Measurements from ENCODE around the gene USP11. TPM values are rescaled to one million over a fixed set of nuclear protein-coding genes. Genes with fewer than 3 reads are reported as not detected.
"Not testable (repeated sequence)": the region's sequence is repeated elsewhere in the genome, so short reads cannot be mapped to it uniquely, and the experiment has no call there.

Gene USP11
- total and polyA plus RNA-seq, 3 donors from 2014 or later = 113 to 185 (median 128) TPM

DNA sequence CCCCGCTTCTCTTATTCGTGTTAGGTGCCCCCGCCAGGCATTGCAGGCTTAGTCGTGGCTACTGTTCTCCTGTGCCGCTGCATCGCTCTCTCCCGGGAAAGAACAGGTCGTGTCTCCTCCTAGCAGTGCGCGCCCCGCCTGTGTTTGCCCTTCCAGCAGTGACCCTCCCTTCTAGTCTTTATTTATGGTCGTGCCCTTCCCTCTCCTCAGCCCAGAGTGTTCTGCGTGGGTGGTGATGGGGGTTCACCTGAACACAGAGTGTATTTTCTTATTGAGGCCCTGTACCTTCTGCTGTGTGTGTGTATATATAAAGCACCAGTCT is 15.2 kb downstream of the USP11 start:
- H3K9me3 ChIP-seq = no peaks in the 10 kb centered on the region
- H3K27ac ChIP-seq = no peak overlapping the region
- DNase-seq = no peak
- no peaks in the 10 kb centered on the region for H3K36me3 ChIP-seq (ENCODE audit: low read depth, missing control alignments)
- intact Hi-C loops (cut with DNase I; ENCODE audit: low total_unique reads) = no loop called here
- no peaks in the 10 kb centered on the region for H3K4me1 ChIP-seq
- 52 to 53% methylated on average over 8 to 13 of the region's 13 CpGs for WGBS, 2 donors
- TF ChIP-seq, protein P1, sequence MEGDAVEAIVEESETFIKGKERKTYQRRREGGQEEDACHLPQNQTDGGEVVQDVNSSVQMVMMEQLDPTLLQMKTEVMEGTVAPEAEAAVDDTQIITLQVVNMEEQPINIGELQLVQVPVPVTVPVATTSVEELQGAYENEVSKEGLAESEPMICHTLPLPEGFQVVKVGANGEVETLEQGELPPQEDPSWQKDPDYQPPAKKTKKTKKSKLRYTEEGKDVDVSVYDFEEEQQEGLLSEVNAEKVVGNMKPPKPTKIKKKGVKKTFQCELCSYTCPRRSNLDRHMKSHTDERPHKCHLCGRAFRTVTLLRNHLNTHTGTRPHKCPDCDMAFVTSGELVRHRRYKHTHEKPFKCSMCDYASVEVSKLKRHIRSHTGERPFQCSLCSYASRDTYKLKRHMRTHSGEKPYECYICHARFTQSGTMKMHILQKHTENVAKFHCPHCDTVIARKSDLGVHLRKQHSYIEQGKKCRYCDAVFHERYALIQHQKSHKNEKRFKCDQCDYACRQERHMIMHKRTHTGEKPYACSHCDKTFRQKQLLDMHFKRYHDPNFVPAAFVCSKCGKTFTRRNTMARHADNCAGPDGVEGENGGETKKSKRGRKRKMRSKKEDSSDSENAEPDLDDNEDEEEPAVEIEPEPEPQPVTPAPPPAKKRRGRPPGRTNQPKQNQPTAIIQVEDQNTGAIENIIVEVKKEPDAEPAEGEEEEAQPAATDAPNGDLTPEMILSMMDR (IDR thresholded peaks at IDR 0.05) = no peak
- no peak for TF ChIP-seq POLR2A (IDR thresholded peaks at IDR 0.05)
- H3K4me3 ChIP-seq = no peak overlapping the region
- no peaks in the 10 kb centered on the region for H3K27me3 ChIP-seq

GRCh38 chrX:47248576-47248975 is 15.8 kb downstream of the USP11 start:
- intact Hi-C loops (cut with DNase I; ENCODE audit: low total_unique reads) = no loop called here
- 89% methylated on average over 4 of the region's 6 CpGs; no CpG with 5 or more reads in 1 of the 2 donors for WGBS, 2 donors
- Histone ChIP-seq H3K27ac (no peak overlapping the region), H3K27me3 (no peaks in the 10 kb centered on the region), H3K9me3 (no peaks in the 10 kb centered on the region), H3K4me1 (no peaks in the 10 kb centered on the region), H3K36me3 (ENCODE audit: low read depth, missing control alignments) (no peaks in the 10 kb centered on the region), H3K4me3 (no peak overlapping the region)
- TF ChIP-seq, protein P1 (IDR thresholded peaks at IDR 0.05) = no peak
- no peak for TF ChIP-seq POLR2A (IDR thresholded peaks at IDR 0.05)
- no peak for DNase-seq

- WGBS, 2 donors = 82 to 89% methylated on average over 5 to 6 of the region's 6 CpGs
- no peak overlapping the region for H3K4me3 ChIP-seq
- DNase-seq = no peak
These were observed 17.2 kb downstream of the USP11 start for GRCh38 chrX:47250017-47250347.

DNA sequence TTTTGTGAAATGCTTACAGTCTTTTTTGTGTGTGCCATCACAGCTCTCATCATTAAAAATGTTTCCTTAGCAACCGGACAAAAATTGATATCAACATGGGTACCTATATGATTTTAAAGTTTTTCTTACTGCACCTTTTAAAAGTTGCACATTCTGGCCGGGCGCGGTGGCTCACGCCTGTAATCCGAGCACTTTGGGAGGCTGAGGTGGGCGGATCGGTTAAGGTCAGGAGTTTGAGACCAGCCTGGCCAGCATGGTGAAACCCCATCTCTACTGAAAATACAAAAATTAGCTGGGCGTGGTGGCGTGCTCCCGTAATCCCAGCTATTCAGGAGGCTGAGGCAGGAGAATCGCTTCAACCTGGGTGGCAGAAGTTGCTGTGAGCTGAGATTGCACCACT is 24.8 kb downstream of the USP11 start:
- H3K4me1 ChIP-seq; intact Hi-C loops (cut with DNase I; ENCODE audit: low total_unique reads); H3K4me3 ChIP-seq; H3K36me3 ChIP-seq (ENCODE audit: low read depth, missing control alignments); DNase-seq; H3K27me3 ChIP-seq; H3K9me3 ChIP-seq; H3K27ac ChIP-seq: not testable (repeated sequence)
- 90 to 95% methylated on average over 12 of the region's 12 CpGs for WGBS, 2 donors

More at GRCh38 chrX:47250017-47250347, 17.2 kb downstream of the USP11 start:
- H3K36me3 ChIP-seq (ENCODE audit: low read depth, missing control alignments) = no peaks in the 10 kb centered on the region
- H3K27me3 ChIP-seq = no peaks in the 10 kb centered on the region
- TF ChIP-seq, protein P1 (IDR thresholded peaks at IDR 0.05) = no peak
- TF ChIP-seq POLR2A (IDR thresholded peaks at IDR 0.05) = no peak
- no peaks in the 10 kb centered on the region for H3K4me1 ChIP-seq
- H3K9me3 ChIP-seq = no peaks in the 10 kb centered on the region
- intact Hi-C loops (cut with DNase I; ENCODE audit: low total_unique reads) = no loop called here
- no peak overlapping the region for H3K27ac ChIP-seq

DNA sequence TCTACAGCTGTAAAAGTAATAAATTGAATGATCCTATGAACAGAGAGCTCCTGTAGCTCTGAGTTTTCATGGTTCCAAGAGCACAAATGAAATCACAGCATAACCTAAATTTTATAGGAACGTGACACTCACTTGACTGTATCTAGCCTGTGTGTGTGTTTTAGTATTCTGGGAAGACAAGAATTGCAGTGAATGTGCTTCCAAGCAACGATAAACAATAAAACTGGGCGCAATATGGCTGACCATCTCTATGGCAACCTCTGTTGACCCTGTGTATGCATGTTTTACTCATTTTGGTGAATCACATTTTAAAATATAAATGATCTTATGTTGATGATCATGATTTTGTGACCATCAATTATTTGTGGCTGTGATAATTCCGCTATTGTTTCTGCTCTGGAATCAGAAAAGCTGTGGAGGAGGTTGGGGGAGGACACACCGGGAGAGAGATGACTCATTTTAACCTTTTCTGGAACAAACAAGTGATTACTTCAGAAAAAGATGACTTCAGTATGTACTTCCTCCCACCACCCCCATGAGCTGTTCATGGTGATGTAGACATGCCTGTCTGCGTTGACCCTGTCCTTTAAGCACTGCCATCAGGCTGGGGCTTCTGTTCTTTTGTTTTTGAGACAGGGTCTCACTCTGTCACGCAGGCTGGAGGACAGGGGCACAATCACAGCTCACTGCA is 31.8 kb downstream of the USP11 start:
- peak; percentile 54 for DNase-seq
- Histone ChIP-seq H3K36me3 (ENCODE audit: low read depth, missing control alignments) (no peaks in the 10 kb centered on the region), H3K27me3 (no peaks in the 10 kb centered on the region), H3K4me3 (no peak overlapping the region), H3K27ac (peak overlapping the region in 1 of 2 donors; percentile 10), H3K9me3 (no peaks in the 10 kb centered on the region), H3K4me1 (peaks cover 5% of the 10 kb centered on the region)
- intact Hi-C loops (cut with DNase I; ENCODE audit: low total_unique reads) = no loop called here
- TF ChIP-seq, protein P1 (IDR thresholded peaks at IDR 0.05) = no peak
- TF ChIP-seq POLR2A (IDR thresholded peaks at IDR 0.05) = no peak
- 54 to 55% methylated on average over 7 of the region's 7 CpGs for WGBS, 2 donors

Data from testis (tissue), 3 donors.